Progenitor cell of endocrine pancreas (in vitro differentiated cells): ENCODE results near the gene GARS1. TPM values are rescaled to one million over a fixed set of nuclear protein-coding genes. Genes with fewer than 3 reads are reported as not detected.
"Not testable (repeated sequence)": the region's sequence is repeated elsewhere in the genome, so short reads cannot be mapped to it uniquely, and the experiment has no call there.

Source experiments
- DNase-seq: peaks from one replicate; pipeline ENCODE4 v3.0.0; 2021; ENCODE audit warnings: low spot score; ENCODE audit not compliant: unreplicated experiment
- H3K27ac Mint-ChIP-seq: 2 replicates; pipeline ENCODE4 v1.8.0; 2021; ENCODE audit warnings: mild to moderate bottlenecking, moderate library complexity, mixed read lengths
- H3K27me3 Mint-ChIP-seq: 2 replicates; pipeline ENCODE4 v1.8.0; 2021; ENCODE audit warnings: mixed read lengths
- H3K36me3 Mint-ChIP-seq: 2 replicates; pipeline ENCODE4 v1.8.0; 2022; ENCODE audit warnings: mixed read lengths; ENCODE audit not compliant: insufficient read depth
- H3K4me1 Mint-ChIP-seq: 2 replicates; pipeline ENCODE4 v1.8.0; 2021; ENCODE audit warnings: low read depth, mixed read lengths
- H3K4me3 Mint-ChIP-seq: 2 replicates; pipeline ENCODE4 v1.8.0; 2021; ENCODE audit warnings: low read depth, mild to moderate bottlenecking, moderate library complexity, mixed read lengths
- H3K9me3 Mint-ChIP-seq: 2 replicates; pipeline ENCODE4 v1.8.0; 2021; ENCODE audit warnings: low read depth, mixed read lengths
- total RNA-seq: library from RNA; stranded (reverse); gene quantifications from 2 replicates; pipeline ENCODE4 v1.2.1, GENCODE V29; 2021
- TF ChIP-seq, protein P1 (sequence below): fragments of 200-600 bp; sonication (generic); IDR thresholded peaks from one replicate; pipeline ENCODE4 v1.5.0; 2021; ENCODE audit warnings: antibody characterized with exemption, mild to moderate bottlenecking; ENCODE audit not compliant: unreplicated experiment

Gene GARS1
- total RNA-seq, 1 donor from 2014 or later: 117 TPM

DNA sequence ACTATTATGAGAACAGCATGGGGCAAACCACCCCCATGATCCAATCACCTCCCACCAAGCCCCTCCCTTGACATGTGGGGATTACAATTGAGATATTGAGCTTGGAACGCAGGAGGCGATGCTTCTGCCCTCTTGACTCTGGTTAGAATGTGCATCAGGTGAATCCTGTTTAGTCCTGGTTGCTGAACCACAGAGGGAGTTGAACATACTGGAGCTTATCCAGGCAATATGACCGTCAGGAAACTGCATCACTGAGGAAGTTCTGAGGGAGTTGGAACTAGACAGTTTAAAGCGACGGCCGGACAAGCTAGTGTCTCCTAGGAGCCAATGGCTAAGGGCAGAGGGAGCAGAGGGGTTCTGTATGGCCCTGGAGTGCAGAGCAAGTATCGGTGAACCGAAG is 31.8 kb upstream of the GARS1 start:
- Mint-ChIP-seq H3K4me3 (no peak overlapping the region), H3K27me3 (no peaks in the 10 kb centered on the region), H3K9me3 (no peaks in the 10 kb centered on the region), H3K4me1 (no peaks in the 10 kb centered on the region), H3K36me3 (peaks cover 3% of the 10 kb centered on the region), H3K27ac (no peak overlapping the region)
- DNase-seq: no peak
- TF ChIP-seq, protein P1, sequence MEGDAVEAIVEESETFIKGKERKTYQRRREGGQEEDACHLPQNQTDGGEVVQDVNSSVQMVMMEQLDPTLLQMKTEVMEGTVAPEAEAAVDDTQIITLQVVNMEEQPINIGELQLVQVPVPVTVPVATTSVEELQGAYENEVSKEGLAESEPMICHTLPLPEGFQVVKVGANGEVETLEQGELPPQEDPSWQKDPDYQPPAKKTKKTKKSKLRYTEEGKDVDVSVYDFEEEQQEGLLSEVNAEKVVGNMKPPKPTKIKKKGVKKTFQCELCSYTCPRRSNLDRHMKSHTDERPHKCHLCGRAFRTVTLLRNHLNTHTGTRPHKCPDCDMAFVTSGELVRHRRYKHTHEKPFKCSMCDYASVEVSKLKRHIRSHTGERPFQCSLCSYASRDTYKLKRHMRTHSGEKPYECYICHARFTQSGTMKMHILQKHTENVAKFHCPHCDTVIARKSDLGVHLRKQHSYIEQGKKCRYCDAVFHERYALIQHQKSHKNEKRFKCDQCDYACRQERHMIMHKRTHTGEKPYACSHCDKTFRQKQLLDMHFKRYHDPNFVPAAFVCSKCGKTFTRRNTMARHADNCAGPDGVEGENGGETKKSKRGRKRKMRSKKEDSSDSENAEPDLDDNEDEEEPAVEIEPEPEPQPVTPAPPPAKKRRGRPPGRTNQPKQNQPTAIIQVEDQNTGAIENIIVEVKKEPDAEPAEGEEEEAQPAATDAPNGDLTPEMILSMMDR: no peak

DNA sequence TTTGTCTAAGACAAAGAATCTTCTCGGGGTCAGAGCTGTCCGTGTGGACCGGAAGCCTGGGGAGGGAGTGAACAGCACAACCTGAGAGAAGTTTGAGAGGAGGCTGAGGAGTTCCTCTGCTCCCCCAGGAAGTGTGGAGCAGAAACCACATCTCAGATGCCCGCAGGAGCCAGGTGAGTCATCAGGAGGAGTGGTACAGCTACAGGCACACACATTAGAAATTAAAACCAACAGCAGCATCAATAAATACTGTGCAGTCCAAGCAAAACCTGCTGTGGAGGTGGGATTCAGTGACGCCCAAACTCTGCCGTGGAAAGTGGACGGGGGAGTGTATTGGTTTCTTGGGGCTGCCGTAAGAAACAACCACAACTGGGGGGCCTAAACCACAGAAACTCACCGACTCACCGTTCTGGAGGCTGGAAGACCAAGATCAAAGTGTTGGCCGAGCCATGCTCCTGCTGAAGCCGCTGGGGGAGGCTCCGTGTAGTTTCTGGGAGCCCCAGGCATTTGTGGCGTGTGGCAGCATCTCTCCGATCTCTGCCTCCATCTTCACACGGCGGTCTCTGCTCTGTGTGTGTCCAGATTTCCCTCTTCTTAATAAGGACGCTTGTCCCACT is 31.2 kb upstream of the GARS1 start:
- Mint-ChIP-seq H3K4me1 (no peaks in the 10 kb centered on the region), H3K4me3 (no peak overlapping the region), H3K9me3 (no peaks in the 10 kb centered on the region), H3K27ac (no peak overlapping the region), H3K27me3 (no peaks in the 10 kb centered on the region), H3K36me3 (peaks cover 3% of the 10 kb centered on the region)
- TF ChIP-seq, protein P1: no peak
- DNase-seq: no peak

DNA sequence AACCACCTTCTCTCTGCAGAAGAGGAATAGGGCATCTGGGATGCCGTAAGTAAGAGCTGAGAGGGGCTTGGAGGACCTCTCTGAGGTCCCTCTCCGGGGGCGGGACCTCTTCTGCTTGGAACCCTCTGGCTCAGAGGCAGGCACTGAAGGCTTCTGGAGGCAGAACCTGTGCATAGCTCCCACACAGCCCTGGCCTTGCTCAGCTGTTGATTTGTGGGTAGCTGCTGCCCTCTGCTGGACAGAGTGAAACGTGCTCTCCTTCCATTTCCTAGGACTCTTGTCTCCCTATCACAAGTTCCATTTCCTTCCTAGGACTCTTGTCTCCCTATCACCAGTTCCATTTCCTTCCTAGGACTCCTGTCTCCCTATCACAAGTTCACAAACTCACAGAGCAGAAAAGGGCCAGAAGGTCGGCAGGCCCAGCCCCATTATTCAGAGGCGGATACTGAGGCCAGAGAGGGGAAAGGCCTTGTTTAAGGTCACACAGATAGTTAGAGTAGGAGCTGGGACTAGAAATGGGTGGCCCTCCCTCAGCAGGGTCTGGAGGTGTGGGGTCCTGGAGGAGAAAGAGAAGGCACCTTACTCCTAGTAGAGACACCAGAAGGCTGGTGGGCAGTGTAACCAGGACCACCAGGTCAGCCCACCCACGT is 30.3 kb upstream of the GARS1 start:
- H3K27ac Mint-ChIP-seq: no peak overlapping the region
- no peaks in the 10 kb centered on the region for H3K4me1 Mint-ChIP-seq
- H3K4me3 Mint-ChIP-seq: no peak overlapping the region
- H3K9me3 Mint-ChIP-seq: no peaks in the 10 kb centered on the region
- H3K27me3 Mint-ChIP-seq: no peaks in the 10 kb centered on the region
- H3K36me3 Mint-ChIP-seq: peaks cover 3% of the 10 kb centered on the region
- DNase-seq: peak; percentile 76
- TF ChIP-seq, protein P1: peak; percentile 92

DNA sequence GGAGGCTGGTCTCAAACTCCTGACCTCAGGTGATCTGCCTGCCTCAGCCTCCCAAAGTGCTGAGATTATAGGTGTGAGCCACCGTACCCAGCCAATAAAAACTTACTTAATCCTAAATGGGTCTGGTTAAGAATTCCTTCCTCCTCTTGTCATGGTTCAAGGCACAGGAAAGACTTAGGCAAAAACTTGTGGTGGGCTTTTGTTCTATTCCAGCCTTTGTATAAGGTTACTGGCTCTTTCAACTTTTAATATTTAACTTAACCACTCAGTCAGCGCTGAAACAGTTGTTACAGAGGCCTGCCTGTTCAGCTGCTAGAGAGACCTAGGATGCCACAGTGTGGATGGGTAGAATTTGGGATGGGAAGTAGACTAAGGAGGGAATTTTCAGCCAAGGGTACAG is 28.1 kb upstream of the GARS1 start:
- Mint-ChIP-seq H3K27ac (no peak overlapping the region), H3K4me3 (no peak overlapping the region), H3K4me1 (no peaks in the 10 kb centered on the region), H3K27me3 (no peaks in the 10 kb centered on the region), H3K36me3 (peaks cover 9% of the 10 kb centered on the region), H3K9me3 (peaks cover 6% of the 10 kb centered on the region)
- no peak for DNase-seq
- TF ChIP-seq, protein P1: no peak

DNA sequence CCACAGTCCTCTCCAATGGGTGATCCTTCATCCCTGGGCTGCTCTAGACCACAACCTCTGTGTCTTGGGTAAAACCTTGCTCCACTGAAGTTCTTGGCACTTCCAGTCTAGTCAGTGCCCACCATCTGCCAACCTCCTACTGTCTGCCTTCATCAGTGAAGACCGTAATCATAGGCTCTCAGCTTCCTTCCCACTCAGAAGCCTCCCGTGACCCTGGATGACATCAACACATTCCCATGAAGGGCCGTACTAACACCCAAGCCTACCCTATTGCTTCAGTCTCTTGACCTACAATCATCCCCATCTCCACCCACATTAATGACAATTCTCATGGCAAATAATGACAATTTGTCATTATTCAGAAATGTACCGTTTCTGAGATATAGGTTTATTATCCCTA is 27.6 kb upstream of the GARS1 start:
- Mint-ChIP-seq H3K36me3 (peaks cover 9% of the 10 kb centered on the region), H3K27me3 (no peaks in the 10 kb centered on the region), H3K27ac (no peak overlapping the region), H3K4me3 (no peak overlapping the region), H3K9me3 (peaks cover 6% of the 10 kb centered on the region), H3K4me1 (no peaks in the 10 kb centered on the region)
- TF ChIP-seq, protein P1: no peak
- DNase-seq: no peak

DNA sequence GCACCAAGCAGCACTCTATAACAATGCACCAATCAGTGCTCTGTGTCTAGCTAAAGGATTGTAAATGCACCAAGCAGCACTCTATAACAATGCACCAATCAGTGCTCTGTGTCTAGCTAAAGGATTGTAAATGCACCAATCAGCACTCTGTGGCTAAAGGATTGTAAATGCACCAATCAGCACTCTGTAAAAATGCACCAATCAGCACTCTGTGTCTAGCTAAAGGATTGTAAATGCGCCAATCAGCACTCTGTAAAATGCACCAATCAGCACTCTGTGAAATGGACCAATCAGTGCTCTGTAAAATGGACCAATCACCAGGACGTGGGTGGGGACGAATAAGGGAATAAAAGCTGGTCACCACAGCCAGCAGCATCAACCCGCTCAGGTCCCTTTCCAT is 24.4 kb upstream of the GARS1 start:
- peaks cover 21% of the 10 kb centered on the region for H3K9me3 Mint-ChIP-seq
- H3K27me3 Mint-ChIP-seq, DNase-seq, H3K4me3 Mint-ChIP-seq, H3K27ac Mint-ChIP-seq, H3K4me1 Mint-ChIP-seq: not testable (repeated sequence)
- H3K36me3 Mint-ChIP-seq: peaks cover 28% of the 10 kb centered on the region
